Peyer's patch (tissue), 4 donors: ENCODE results near the gene ELFN1. TPM values are rescaled to one million over a fixed set of nuclear protein-coding genes. Genes with fewer than 3 reads are reported as not detected.

ENCODE experiments used
- DNase-seq, 3 donors: peaks; one replicate each; pipeline ENCODE4 v3.0.0-alpha.2; 2017 to 2019
- H3K27ac ChIP-seq, 4 donors: fragments of 200-600 bp; sonication (generic); one replicate each; pipeline ENCODE4 v1.5.1; 2016 to 2019
- H3K27me3 ChIP-seq, 2 donors: fragments of 200-600 bp; sonication (generic); one replicate each; pipeline ENCODE4 v1.5.1; 2019
- H3K36me3 ChIP-seq, 3 donors: fragments of 200-600 bp; sonication (generic); one replicate each; pipeline ENCODE4 v1.5.1; 2016 to 2019
- H3K4me1 ChIP-seq, 4 donors: fragments of 200-600 bp; sonication (generic); one replicate each; pipeline ENCODE4 v1.5.1; 2016 to 2019
- H3K4me3 ChIP-seq, 4 donors: fragments of 200-600 bp; sonication (generic); 1 replicate in 3 of 4; 2 replicates in 1 of 4; pipeline ENCODE4 v1.5.1; 2016 to 2019; ENCODE audit warnings: mild to moderate bottlenecking in 1 of 4
- H3K9me3 ChIP-seq, 4 donors: fragments of 200-600 bp; sonication (generic); one replicate each; pipeline ENCODE4 v1.5.1; 2016 to 2019; ENCODE audit warnings: mild to moderate bottlenecking in 1 of 4
- CTCF ChIP-seq, 6 experiments: fragments of 450-650 bp in 4 of 6; fragments of 200-600 bp in 2 of 6; sonication (generic) in 1 of 6; IDR thresholded peaks; one replicate each; pipeline ENCODE4 v1.5.1; 2017 to 2019; ENCODE audit warnings: antibody characterized with exemption in 6 of 6, mild to moderate bottlenecking in 3 of 6, moderate library complexity in 1 of 6
- POLR2A ChIP-seq, 2 donors: fragments of 450-650 bp; IDR thresholded peaks; one replicate each; pipeline ENCODE4 v1.5.1; 2017; ENCODE audit warnings: antibody characterized with exemption in 2 of 2, mild to moderate bottlenecking in 2 of 2, moderate library complexity in 2 of 2
- total RNA-seq, 4 donors: library from RNA; depleted of rRNA; stranded (reverse); fragments of >200 nt; gene quantifications; one replicate each; pipeline ENCODE4 v1.1.0, GENCODE V29; 2016

ELFN1 gene
- total RNA-seq, 4 donors from 2014 or later: 0.80 TPM; not detected in 3

DNA sequence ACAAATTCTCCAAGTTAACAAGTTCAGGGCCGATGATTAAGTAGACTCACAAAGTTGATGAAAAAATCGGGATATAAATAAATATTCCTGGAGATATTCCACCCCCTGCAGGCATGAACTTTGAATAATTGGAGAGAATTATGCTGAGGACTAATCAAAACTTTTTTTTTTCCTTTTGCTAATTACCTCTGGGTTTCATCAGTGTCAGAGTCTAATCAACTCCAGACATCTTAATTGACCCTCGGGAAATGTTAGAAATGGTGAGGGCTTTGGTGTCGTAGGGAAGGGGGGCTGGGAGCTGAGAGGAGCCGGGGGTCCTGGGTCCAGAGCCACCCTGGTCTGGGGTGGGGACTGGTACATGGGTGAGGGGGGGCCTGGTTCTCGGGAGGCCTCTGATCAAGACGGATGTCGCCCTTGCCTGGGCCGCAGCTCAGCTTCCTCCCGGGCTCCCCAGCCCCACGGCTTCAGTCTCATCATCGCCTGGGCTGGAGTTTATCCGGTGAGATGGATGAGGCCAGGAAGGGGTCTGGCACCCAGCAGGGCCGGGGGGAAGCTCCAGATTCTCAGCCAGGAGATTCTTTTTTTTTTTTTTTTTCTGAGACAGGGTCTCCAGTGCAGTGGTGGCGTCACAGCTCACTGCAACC is 30.4 kb upstream of the ELFN1 start:
- H3K9me3 ChIP-seq: peaks cover 0 to 9% (median 3%) of the 10 kb centered on the region in 4 donors
- no peaks in the 10 kb centered on the region for H3K4me1 ChIP-seq
- no peaks in the 10 kb centered on the region for H3K36me3 ChIP-seq
- H3K27me3 ChIP-seq: no peaks in the 10 kb centered on the region
- no peak overlapping the region for H3K27ac ChIP-seq
- TF ChIP-seq POLR2A (IDR thresholded peaks at IDR 0.05): no peak
- no peak for TF ChIP-seq CTCF (IDR thresholded peaks at IDR 0.05)
- peak in 1 of 3 donors; percentile 23 for DNase-seq
- no peak overlapping the region for H3K4me3 ChIP-seq

GRCh38 chr7:1640376-1641172 is 29.5 kb upstream of the ELFN1 start:
- no peak overlapping the region for H3K27ac ChIP-seq

DNA sequence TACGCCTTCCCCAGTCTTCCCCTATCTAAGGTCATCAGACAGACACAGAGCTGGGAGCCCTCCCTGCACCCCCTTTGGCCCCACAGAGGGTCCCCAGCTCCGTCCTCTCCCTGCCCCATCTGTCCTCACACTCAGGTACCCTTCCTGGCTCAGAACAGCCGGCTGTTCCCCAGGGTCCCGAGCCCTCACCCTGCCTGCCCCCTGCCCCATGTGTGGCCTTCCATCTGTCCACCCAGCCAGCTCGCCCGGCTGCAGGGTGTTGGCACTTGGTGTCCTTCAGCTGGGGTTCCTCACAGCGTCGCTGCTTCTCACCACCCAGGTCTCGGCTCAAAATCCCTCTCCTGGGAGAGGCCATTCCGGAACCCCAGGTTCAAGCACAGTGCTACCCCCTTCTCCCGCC is 28.9 kb upstream of the ELFN1 start:
- no peak overlapping the region for H3K27ac ChIP-seq
- H3K4me1 ChIP-seq: no peaks in the 10 kb centered on the region
- H3K4me3 ChIP-seq: no peak overlapping the region
- TF ChIP-seq POLR2A (IDR thresholded peaks at IDR 0.05): no peak
- TF ChIP-seq CTCF (IDR thresholded peaks at IDR 0.05): no peak
- DNase-seq: no peak
- H3K9me3 ChIP-seq: peaks cover 0 to 9% (median 3%) of the 10 kb centered on the region in 4 donors
- no peaks in the 10 kb centered on the region for H3K36me3 ChIP-seq
- H3K27me3 ChIP-seq: no peaks in the 10 kb centered on the region

More at GRCh38 chr7:1640376-1641172, 29.5 kb upstream of the ELFN1 start:
- H3K36me3 ChIP-seq: no peaks in the 10 kb centered on the region
- no peaks in the 10 kb centered on the region for H3K4me1 ChIP-seq
- H3K4me3 ChIP-seq: no peak overlapping the region
- DNase-seq: peak in 1 of 3 donors; percentile 28
- TF ChIP-seq POLR2A (IDR thresholded peaks at IDR 0.05) (no peak), CTCF (IDR thresholded peaks at IDR 0.05) (no peak)
- H3K27me3 ChIP-seq: no peaks in the 10 kb centered on the region
- peaks cover 0 to 9% (median 3%) of the 10 kb centered on the region in 4 donors for H3K9me3 ChIP-seq

DNA sequence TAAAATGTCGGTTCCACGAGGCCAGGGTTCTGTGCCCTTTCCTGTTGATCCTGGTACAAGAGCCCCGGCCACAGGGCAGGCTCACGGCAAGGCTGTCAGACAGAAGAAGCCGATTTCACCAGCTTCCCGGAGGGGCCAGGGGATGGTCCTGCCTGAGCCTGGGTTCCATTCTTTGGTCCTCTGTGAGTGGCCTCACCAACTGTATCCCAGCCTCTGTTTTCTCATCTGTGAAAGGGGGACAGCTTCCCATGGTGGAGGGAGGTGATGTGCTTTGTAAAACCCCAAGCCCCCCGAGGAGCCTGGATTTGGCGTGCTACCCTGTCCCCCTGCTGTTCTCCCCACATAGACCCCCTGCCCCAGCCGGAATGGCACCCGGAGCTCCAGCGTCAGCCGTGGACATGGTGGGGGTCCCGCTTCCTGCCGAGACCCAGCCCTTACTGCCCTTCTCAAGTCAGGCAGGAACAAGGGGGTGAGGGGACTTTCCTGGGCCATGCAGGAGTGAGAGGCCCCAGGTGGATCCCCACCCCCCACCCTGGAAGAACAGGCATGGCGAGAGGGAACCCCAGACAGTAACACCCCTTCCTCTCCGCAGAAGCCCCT is 28.3 kb upstream of the ELFN1 start:
- Histone ChIP-seq H3K4me3 (no peak overlapping the region), H3K27ac (no peak overlapping the region), H3K4me1 (no peaks in the 10 kb centered on the region), H3K9me3 (peaks cover 0 to 9% (median 3%) of the 10 kb centered on the region in 4 donors), H3K27me3 (no peaks in the 10 kb centered on the region), H3K36me3 (no peaks in the 10 kb centered on the region)
- DNase-seq: no peak
- TF ChIP-seq POLR2A (IDR thresholded peaks at IDR 0.05) (no peak), CTCF (IDR thresholded peaks at IDR 0.05) (no peak)

DNA sequence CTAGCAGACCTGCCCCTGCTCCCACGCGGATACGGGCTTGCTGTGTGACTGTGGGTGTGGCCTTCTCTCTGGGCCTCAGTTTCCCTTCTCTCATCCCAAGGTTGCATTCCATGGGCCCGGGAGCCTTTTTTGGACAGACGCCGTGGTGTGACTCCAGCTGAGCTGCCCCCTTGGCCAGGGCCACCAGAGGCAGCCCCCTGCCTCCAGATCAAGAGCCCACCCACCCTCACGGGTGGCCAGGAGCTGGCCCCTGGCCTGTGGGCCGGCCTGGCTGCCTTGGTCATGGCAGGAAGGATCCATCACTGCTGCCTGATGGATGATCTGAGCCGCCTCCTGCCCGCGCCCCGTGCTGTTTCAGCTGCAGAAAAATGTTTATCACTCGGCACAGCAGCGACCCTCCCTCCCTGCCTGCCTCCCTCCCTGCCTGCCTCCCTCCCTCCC is 27.8 kb upstream of the ELFN1 start:
- Histone ChIP-seq H3K27me3 (no peaks in the 10 kb centered on the region), H3K4me1 (no peaks in the 10 kb centered on the region), H3K4me3 (no peak overlapping the region), H3K36me3 (no peaks in the 10 kb centered on the region), H3K27ac (no peak overlapping the region), H3K9me3 (peaks cover 0 to 6% (median under 1%) of the 10 kb centered on the region in 4 donors)
- TF ChIP-seq CTCF (IDR thresholded peaks at IDR 0.05) (no peak), POLR2A (IDR thresholded peaks at IDR 0.05) (no peak)
- DNase-seq: no peak
